ENCODE measurements around the gene GZMH.

GZMH gene

GRCh38 chr14:24629521-24629920 is 20.0 kb upstream of the GZMH start:
- Histone ChIP-seq H2BK5ac (ENCODE audit: low read length) (no peak overlapping the region), H3K4me2 (ENCODE audit: low read length) (no peak overlapping the region), H3K79me2 (ENCODE audit: control insufficient read depth, insufficient read depth, low read length) (no peaks in the 10 kb centered on the region), H2AK5ac (ENCODE audit: low read length) (no peak overlapping the region), H3K56ac (ENCODE audit: low read length) (no peak overlapping the region), H3K18ac (ENCODE audit: low read length) (no peak overlapping the region), H3K23ac (ENCODE audit: low read length) (no peak overlapping the region), H2BK120ac (ENCODE audit: low read depth, low read length) (no peak overlapping the region), H3K9ac (ENCODE audit: low read length) (no peak overlapping the region), H2BK15ac (replicated peaks; ENCODE audit: low read depth) (no peak overlapping the region), H3K4ac (ENCODE audit: low read depth, low read length) (no peak overlapping the region), H4K5ac (ENCODE audit: low read length) (no peak overlapping the region), H3K27me3 (ENCODE audit: insufficient read depth, low read length, poor library complexity) (no peaks in the 10 kb centered on the region), H3K4me3 (ENCODE audit: low read length) (no peak overlapping the region), H3K79me1 (ENCODE audit: low read length) (no peaks in the 10 kb centered on the region), H3K27ac (ENCODE audit: low read depth, low read length) (no peak overlapping the region), H4K8ac (ENCODE audit: low read depth, low read length) (no peak overlapping the region), H3K36me3 (ENCODE audit: control insufficient read depth, insufficient read depth, low read length) (no peaks in the 10 kb centered on the region), H3K4me1 (ENCODE audit: control insufficient read depth, low read depth, low read length) (no peaks in the 10 kb centered on the region)
- no CpG with 5 or more reads among the region's 6 CpGs for WGBS (ENCODE audit: extremely low coverage, insufficient coverage, low lambda C conversion rate)
- DNase-seq: no peak

GRCh38 chr14:24613747-24614146 is 4.3 kb upstream of the GZMH start:
- no peak overlapping the region for H3K4me3 ChIP-seq (ENCODE audit: low read length)
- no peak overlapping the region for H3K23ac ChIP-seq (ENCODE audit: low read length)
- H3K56ac ChIP-seq (ENCODE audit: low read length): no peak overlapping the region
- WGBS (ENCODE audit: extremely low coverage, insufficient coverage, low lambda C conversion rate): no CpG with 5 or more reads among the region's 2 CpGs
- H3K4me1 ChIP-seq (ENCODE audit: control insufficient read depth, low read depth, low read length): no peaks in the 10 kb centered on the region
- no peaks in the 10 kb centered on the region for H3K36me3 ChIP-seq (ENCODE audit: control insufficient read depth, insufficient read depth, low read length)
- H3K79me1 ChIP-seq (ENCODE audit: low read length): no peaks in the 10 kb centered on the region
- no peak overlapping the region for H2BK120ac ChIP-seq (ENCODE audit: low read depth, low read length)
- no peak overlapping the region for H2BK15ac ChIP-seq (replicated peaks; ENCODE audit: low read depth)
- H4K5ac ChIP-seq (ENCODE audit: low read length): no peak overlapping the region
- no peak overlapping the region for H3K4ac ChIP-seq (ENCODE audit: low read depth, low read length)
- H4K8ac ChIP-seq (ENCODE audit: low read depth, low read length): no peak overlapping the region
- no peak for DNase-seq
- H3K79me2 ChIP-seq (ENCODE audit: control insufficient read depth, insufficient read depth, low read length): no peaks in the 10 kb centered on the region
- no peak overlapping the region for H3K18ac ChIP-seq (ENCODE audit: low read length)
- no peak overlapping the region for H2BK5ac ChIP-seq (ENCODE audit: low read length)
- H3K27ac ChIP-seq (ENCODE audit: low read depth, low read length): no peak overlapping the region
- no peak overlapping the region for H3K4me2 ChIP-seq (ENCODE audit: low read length)
- no peak overlapping the region for H2AK5ac ChIP-seq (ENCODE audit: low read length)
- H3K9ac ChIP-seq (ENCODE audit: low read length): no peak overlapping the region
- H3K27me3 ChIP-seq (ENCODE audit: insufficient read depth, low read length, poor library complexity): no peaks in the 10 kb centered on the region

GRCh38 chr14:24613241-24613640 is 3.8 kb upstream of the GZMH start:
- Histone ChIP-seq H2BK120ac (ENCODE audit: low read depth, low read length) (no peak overlapping the region), H3K27ac (ENCODE audit: low read depth, low read length) (no peak overlapping the region), H3K9ac (ENCODE audit: low read length) (no peak overlapping the region), H2BK5ac (ENCODE audit: low read length) (no peak overlapping the region), H3K27me3 (ENCODE audit: insufficient read depth, low read length, poor library complexity) (no peaks in the 10 kb centered on the region), H3K79me2 (ENCODE audit: control insufficient read depth, insufficient read depth, low read length) (no peaks in the 10 kb centered on the region), H3K4me3 (ENCODE audit: low read length) (no peak overlapping the region), H3K18ac (ENCODE audit: low read length) (no peak overlapping the region), H3K36me3 (ENCODE audit: control insufficient read depth, insufficient read depth, low read length) (no peaks in the 10 kb centered on the region), H2BK15ac (replicated peaks; ENCODE audit: low read depth) (no peak overlapping the region), H3K4ac (ENCODE audit: low read depth, low read length) (no peak overlapping the region), H3K4me1 (ENCODE audit: control insufficient read depth, low read depth, low read length) (no peaks in the 10 kb centered on the region), H4K5ac (ENCODE audit: low read length) (no peak overlapping the region), H3K79me1 (ENCODE audit: low read length) (no peaks in the 10 kb centered on the region), H3K56ac (ENCODE audit: low read length) (no peak overlapping the region), H3K4me2 (ENCODE audit: low read length) (no peak overlapping the region), H2AK5ac (ENCODE audit: low read length) (no peak overlapping the region), H4K8ac (ENCODE audit: low read depth, low read length) (no peak overlapping the region), H3K23ac (ENCODE audit: low read length) (no peak overlapping the region)
- DNase-seq: no peak
- no CpG with 5 or more reads among the region's 1 CpG for WGBS (ENCODE audit: extremely low coverage, insufficient coverage, low lambda C conversion rate)

GRCh38 chr14:24612196-24612595 is 2.7 kb upstream of the GZMH start:
- Histone ChIP-seq H3K4me2 (ENCODE audit: low read length) (no peak overlapping the region), H3K4me1 (ENCODE audit: control insufficient read depth, low read depth, low read length) (no peaks in the 10 kb centered on the region), H3K27ac (ENCODE audit: low read depth, low read length) (no peak overlapping the region), H3K4ac (ENCODE audit: low read depth, low read length) (no peak overlapping the region), H3K9ac (ENCODE audit: low read length) (no peak overlapping the region), H3K36me3 (ENCODE audit: control insufficient read depth, insufficient read depth, low read length) (no peaks in the 10 kb centered on the region), H4K8ac (ENCODE audit: low read depth, low read length) (no peak overlapping the region), H3K27me3 (ENCODE audit: insufficient read depth, low read length, poor library complexity) (no peaks in the 10 kb centered on the region), H3K79me1 (ENCODE audit: low read length) (no peaks in the 10 kb centered on the region), H2BK120ac (ENCODE audit: low read depth, low read length) (no peak overlapping the region), H3K4me3 (ENCODE audit: low read length) (no peak overlapping the region), H3K18ac (ENCODE audit: low read length) (no peak overlapping the region), H2BK15ac (replicated peaks; ENCODE audit: low read depth) (no peak overlapping the region), H3K79me2 (ENCODE audit: control insufficient read depth, insufficient read depth, low read length) (no peaks in the 10 kb centered on the region), H4K5ac (ENCODE audit: low read length) (no peak overlapping the region), H3K23ac (ENCODE audit: low read length) (no peak overlapping the region), H3K56ac (ENCODE audit: low read length) (no peak overlapping the region), H2AK5ac (ENCODE audit: low read length) (no peak overlapping the region), H2BK5ac (ENCODE audit: low read length) (no peak overlapping the region)
- DNase-seq: no peak

- Histone ChIP-seq H3K4me2 (ENCODE audit: low read length) (no peak overlapping the region), H4K8ac (ENCODE audit: low read depth, low read length) (no peak overlapping the region), H3K4me3 (ENCODE audit: low read length) (no peak overlapping the region), H2BK120ac (ENCODE audit: low read depth, low read length) (no peak overlapping the region), H2BK15ac (replicated peaks; ENCODE audit: low read depth) (no peak overlapping the region), H3K4ac (ENCODE audit: low read depth, low read length) (no peak overlapping the region), H3K18ac (ENCODE audit: low read length) (no peak overlapping the region), H3K36me3 (ENCODE audit: control insufficient read depth, insufficient read depth, low read length) (no peaks in the 10 kb centered on the region), H4K5ac (ENCODE audit: low read length) (no peak overlapping the region), H3K79me1 (ENCODE audit: low read length) (no peaks in the 10 kb centered on the region), H3K79me2 (ENCODE audit: control insufficient read depth, insufficient read depth, low read length) (no peaks in the 10 kb centered on the region), H3K56ac (ENCODE audit: low read length) (no peak overlapping the region), H3K4me1 (ENCODE audit: control insufficient read depth, low read depth, low read length) (no peaks in the 10 kb centered on the region), H3K23ac (ENCODE audit: low read length) (no peak overlapping the region), H3K9ac (ENCODE audit: low read length) (no peak overlapping the region), H3K27me3 (ENCODE audit: insufficient read depth, low read length, poor library complexity) (no peaks in the 10 kb centered on the region), H2BK5ac (ENCODE audit: low read length) (no peak overlapping the region), H2AK5ac (ENCODE audit: low read length) (no peak overlapping the region), H3K27ac (ENCODE audit: low read depth, low read length) (no peak overlapping the region)
- WGBS (ENCODE audit: extremely low coverage, insufficient coverage, low lambda C conversion rate): no CpG with 5 or more reads among the region's 8 CpGs
- DNase-seq: no peak
These were observed 1.6 kb downstream of the GZMH start for GRCh38 chr14:24607635-24608514.

- H3K27me3 ChIP-seq (ENCODE audit: insufficient read depth, low read length, poor library complexity): no peaks in the 10 kb centered on the region
- H3K36me3 ChIP-seq (ENCODE audit: control insufficient read depth, insufficient read depth, low read length): no peaks in the 10 kb centered on the region
- no peak overlapping the region for H3K18ac ChIP-seq (ENCODE audit: low read length)
- H2BK5ac ChIP-seq (ENCODE audit: low read length): no peak overlapping the region
- H2BK15ac ChIP-seq (replicated peaks; ENCODE audit: low read depth): no peak overlapping the region
- no peak overlapping the region for H2BK120ac ChIP-seq (ENCODE audit: low read depth, low read length)
- no peaks in the 10 kb centered on the region for H3K4me1 ChIP-seq (ENCODE audit: control insufficient read depth, low read depth, low read length)
- H3K9ac ChIP-seq (ENCODE audit: low read length): no peak overlapping the region
- no peaks in the 10 kb centered on the region for H3K79me2 ChIP-seq (ENCODE audit: control insufficient read depth, insufficient read depth, low read length)
- no peaks in the 10 kb centered on the region for H3K79me1 ChIP-seq (ENCODE audit: low read length)
- no peak for DNase-seq
- no peak overlapping the region for H2AK5ac ChIP-seq (ENCODE audit: low read length)
- no peak overlapping the region for H3K23ac ChIP-seq (ENCODE audit: low read length)
- WGBS (ENCODE audit: extremely low coverage, insufficient coverage, low lambda C conversion rate): no CpG with 5 or more reads among the region's 4 CpGs
- H3K4ac ChIP-seq (ENCODE audit: low read depth, low read length): no peak overlapping the region
- no peak overlapping the region for H3K27ac ChIP-seq (ENCODE audit: low read depth, low read length)
- H3K4me3 ChIP-seq (ENCODE audit: low read length): no peak overlapping the region
- no peak overlapping the region for H4K5ac ChIP-seq (ENCODE audit: low read length)
- H3K4me2 ChIP-seq (ENCODE audit: low read length): no peak overlapping the region
- H4K8ac ChIP-seq (ENCODE audit: low read depth, low read length): no peak overlapping the region
- no peak overlapping the region for H3K56ac ChIP-seq (ENCODE audit: low read length)
These were observed 2.4 kb downstream of the GZMH start for GRCh38 chr14:24607081-24607480.

Measured in mesendoderm (in vitro differentiated cells).